Endodermal cell (in vitro differentiated cells): Measurements from ENCODE around the gene SLC5A4. TPM values are rescaled to one million over a fixed set of nuclear protein-coding genes. Genes with fewer than 3 reads are reported as not detected.

ENCODE experiments used
- DNase-seq: peaks from one replicate; pipeline ENCODE4 v3.0.0-alpha.2; 2017
- H3K27ac ChIP-seq: 2 replicates; pipeline ENCODE4 v1.5.1; 2013; ENCODE audit warnings: mild to moderate bottlenecking, low read depth, low read length, moderate library complexity
- H3K27me3 ChIP-seq: 2 replicates; pipeline ENCODE4 v1.6.1; 2013; ENCODE audit warnings: mild to moderate bottlenecking, low read length, moderate library complexity; ENCODE audit not compliant: insufficient read depth, control insufficient read depth, poor library complexity, severe bottlenecking
- H3K36me3 ChIP-seq: 2 replicates; pipeline ENCODE4 v1.7.0; 2013; ENCODE audit warnings: mild to moderate bottlenecking, low read length, moderate library complexity; ENCODE audit not compliant: control insufficient read depth, insufficient read depth
- H3K4me1 ChIP-seq: one replicate; pipeline ENCODE4 v1.7.0; 2013; ENCODE audit warnings: low read length; ENCODE audit not compliant: control insufficient read depth, insufficient read depth
- H3K4me3 ChIP-seq: 2 replicates; pipeline ENCODE4 v1.5.1; 2013; ENCODE audit warnings: mild to moderate bottlenecking, low read length, moderate library complexity
- H3K9ac ChIP-seq: 2 replicates; pipeline ENCODE4 v1.6.1; 2013; ENCODE audit warnings: mild to moderate bottlenecking, low read length, moderate library complexity; ENCODE audit not compliant: poor library complexity, severe bottlenecking; ENCODE audit errors: extremely low read depth
- H3K9me3 ChIP-seq: 2 replicates; pipeline ENCODE4 v1.6.1; 2013; ENCODE audit warnings: mild to moderate bottlenecking, low read length, moderate library complexity; ENCODE audit not compliant: control insufficient read depth
- H3K27ac Mint-ChIP-seq: 2 replicates; pipeline ENCODE4 v1.8.0; 2020; ENCODE audit warnings: mixed read lengths
- H3K27me3 Mint-ChIP-seq: 2 replicates; pipeline ENCODE4 v1.8.0; 2021; ENCODE audit warnings: mild to moderate bottlenecking, mixed read lengths; ENCODE audit not compliant: insufficient read depth
- H3K36me3 Mint-ChIP-seq: 2 replicates; pipeline ENCODE4 v1.8.0; 2020; ENCODE audit warnings: low read depth, mixed read lengths
- H3K4me1 Mint-ChIP-seq: 2 replicates; pipeline ENCODE4 v1.8.0; 2020; ENCODE audit warnings: mixed read lengths
- H3K4me3 Mint-ChIP-seq: 2 replicates; pipeline ENCODE4 v1.8.0; 2020; ENCODE audit warnings: mild to moderate bottlenecking, moderate library complexity, mixed read lengths
- H3K9me3 Mint-ChIP-seq: 2 replicates; pipeline ENCODE4 v1.8.0; 2020; ENCODE audit warnings: mild to moderate bottlenecking, mixed read lengths
- CTCF ChIP-seq: fragments of 200-600 bp; sonication (generic); conservative IDR thresholded peaks from 2 replicates; pipeline ENCODE4 v1.5.0; 2021; ENCODE audit warnings: antibody characterized with exemption, mild to moderate bottlenecking
- WGBS, 2 experiments: methylation state at CpG; one replicate each; pipeline versions ENCODE4 v1.1.5 to v1.1.7; 2013; ENCODE audit warnings: missing lambda C conversion rate in 2 of 2, mixed read lengths in 1 of 2; ENCODE audit not compliant: insufficient coverage in 1 of 2, insufficient read length in 1 of 2; 5-methylcytosine and 5-hydroxymethylcytosine counted together
- total RNA-seq, 2 donors: library from RNA; stranded (reverse); fragmentation: NEBNext Ultra II Directional in 1 of 2; extraction: Animal tissue kit (Norgen Biotek cat#: 25700) in 1 of 2; gene quantifications; 2 replicates in 1 of 2; 3 replicates in 1 of 2; pipeline ENCODE4 v1.2.1, GENCODE V29; 2021

The SLC5A4 gene
- total RNA-seq, 2 donors from 2014 or later = not detected

GRCh38 chr22:32261306-32261705 is 6.2 kb upstream of the SLC5A4 start:
- H3K36me3 ChIP-seq = no peaks in the 10 kb centered on the region
- 89% methylated on average over 3 to 4 of the region's 4 CpGs for WGBS, 2 experiments
- H3K4me3 ChIP-seq = no peak overlapping the region
- no peak overlapping the region for H3K27ac ChIP-seq
- H3K9me3 ChIP-seq = no peaks in the 10 kb centered on the region
- Mint-ChIP-seq H3K27ac (no peak overlapping the region), H3K4me3 (no peak overlapping the region), H3K27me3 (no peaks in the 10 kb centered on the region), H3K36me3 (peaks cover 8% of the 10 kb centered on the region), H3K4me1 (no peaks in the 10 kb centered on the region), H3K9me3 (no peaks in the 10 kb centered on the region)
- no peaks in the 10 kb centered on the region for H3K27me3 ChIP-seq
- TF ChIP-seq CTCF = no peak
- H3K4me1 ChIP-seq = no peaks in the 10 kb centered on the region
- no peak for DNase-seq
- no peak overlapping the region for H3K9ac ChIP-seq

GRCh38 chr22:32258791-32259190 is 3.6 kb upstream of the SLC5A4 start:
- no peak for DNase-seq
- H3K4me3 ChIP-seq = no peak overlapping the region
- H3K27ac Mint-ChIP-seq = no peak overlapping the region
- no peaks in the 10 kb centered on the region for H3K9me3 Mint-ChIP-seq
- 85% methylated on average over 2 of the region's 2 CpGs; no CpG with 5 or more reads in 1 of the 2 experiments for WGBS, 2 experiments
- no peaks in the 10 kb centered on the region for H3K36me3 ChIP-seq
- no peak overlapping the region for H3K27ac ChIP-seq
- no peaks in the 10 kb centered on the region for H3K27me3 ChIP-seq
- no peaks in the 10 kb centered on the region for H3K9me3 ChIP-seq
- H3K36me3 Mint-ChIP-seq = peaks cover 11% of the 10 kb centered on the region
- no peak for TF ChIP-seq CTCF
- no peak overlapping the region for H3K4me3 Mint-ChIP-seq
- H3K4me1 Mint-ChIP-seq = no peaks in the 10 kb centered on the region
- H3K9ac ChIP-seq = no peak overlapping the region
- H3K27me3 Mint-ChIP-seq = no peaks in the 10 kb centered on the region
- no peaks in the 10 kb centered on the region for H3K4me1 ChIP-seq

- Mint-ChIP-seq H3K4me1 (no peaks in the 10 kb centered on the region), H3K36me3 (peaks cover 14% of the 10 kb centered on the region), H3K27me3 (no peaks in the 10 kb centered on the region), H3K9me3 (no peaks in the 10 kb centered on the region), H3K27ac (no peak overlapping the region), H3K4me3 (no peak overlapping the region)
- Histone ChIP-seq H3K4me3 (no peak overlapping the region), H3K9ac (no peak overlapping the region), H3K4me1 (no peaks in the 10 kb centered on the region), H3K27me3 (no peaks in the 10 kb centered on the region), H3K36me3 (no peaks in the 10 kb centered on the region), H3K27ac (no peak overlapping the region), H3K9me3 (no peaks in the 10 kb centered on the region)
- no peak for DNase-seq
- TF ChIP-seq CTCF = no peak
- WGBS, 2 experiments = 90 to 100% methylated on average over 3 of the region's 3 CpGs
These were observed 579 bp upstream of the SLC5A4 start for GRCh38 chr22:32255726-32256125.
